IMR-90 (cell line): ENCODE data around the gene INO80E. TPM values are rescaled to one million over a fixed set of nuclear protein-coding genes. Genes with fewer than 3 reads are reported as not detected.

Source experiments
- ATAC-seq: fragments of 200-7000 bp; cut with Tn5 transposase; 2 replicates; pipeline ENCODE4 v1.9.1; 2020; ENCODE audit warnings: low read depth, mild to moderate bottlenecking, moderate library complexity
- BruUV-seq: library from RNA; stranded (reverse); fragments of 400-500 nt; replicated peaks from 2 replicates; lab custom pipeline; 2021; lab: Mats Ljungman, UMichigan
- CTCF ChIA-PET: fragments of 300-600 bp; formaldehyde crosslinking; extraction: SDS; loops from one replicate; lab custom pipeline; 2021; ENCODE audit warnings: antibody characterized with exemption; lab: Yijun Ruan, JAX
- POLR2A ChIA-PET: fragments of 300-600 bp; sonication (Branson Sonifier 250); formaldehyde crosslinking; loops from one replicate; lab custom pipeline; 2022; ENCODE audit warnings: antibody characterized with exemption; ENCODE audit not compliant: unreplicated experiment; lab: Charles Lee
- DNase-seq: peaks from one replicate; pipeline ENCODE4 v3.0.0; 2013
- H2AFZ ChIP-seq: replicated peaks from 2 replicates; pipeline ENCODE3; 2013; ENCODE audit warnings: low read length, mild to moderate bottlenecking; ENCODE audit not compliant: poor library complexity
- H2AK5ac ChIP-seq: 2 replicates; pipeline ENCODE4 v1.6.1; 2013; ENCODE audit warnings: low read depth, low read length, inconsistent platforms
- H2AK9ac ChIP-seq: replicated peaks from 2 replicates; pipeline ENCODE3; 2013; ENCODE audit warnings: mild to moderate bottlenecking, low read depth, low read length, moderate library complexity; ENCODE audit not compliant: poor library complexity
- H2BK120ac ChIP-seq: 2 replicates; pipeline ENCODE4 v1.6.1; 2013; ENCODE audit warnings: low read depth, low read length, inconsistent platforms
- H2BK15ac ChIP-seq: 3 replicates; pipeline ENCODE4 v1.6.1; 2013; ENCODE audit warnings: low read depth, low read length, inconsistent platforms
- H2BK20ac ChIP-seq: 2 replicates; pipeline ENCODE4 v1.6.1; 2013; ENCODE audit warnings: low read depth, mild to moderate bottlenecking, inconsistent platforms, low read length, moderate library complexity
- H2BK5ac ChIP-seq: 2 replicates; pipeline ENCODE4 v1.6.1; 2013; ENCODE audit warnings: mild to moderate bottlenecking, low read depth, low read length, inconsistent platforms; ENCODE audit not compliant: poor library complexity, severe bottlenecking
- H3K14ac ChIP-seq: replicated peaks from 2 replicates; pipeline ENCODE4 v1.6.1; 2013; ENCODE audit warnings: low read depth, low read length, inconsistent platforms
- H3K18ac ChIP-seq: 2 replicates; pipeline ENCODE4 v1.6.1; 2013; ENCODE audit warnings: low read depth, low read length, control low read depth
- H3K23ac ChIP-seq: 2 replicates; pipeline ENCODE4 v1.6.1; 2013; ENCODE audit warnings: low read depth, low read length, inconsistent platforms
- H3K27ac ChIP-seq: 2 replicates; pipeline ENCODE4 v1.5.1; 2013; ENCODE audit warnings: mild to moderate bottlenecking, control low read depth, low read length; ENCODE audit not compliant: insufficient read depth
- H3K27me3 ChIP-seq: 2 replicates; pipeline ENCODE4 v1.6.1; 2013; ENCODE audit warnings: low read length; ENCODE audit not compliant: control insufficient read depth, insufficient read depth
- H3K36me3 ChIP-seq: 2 replicates; pipeline ENCODE4 v1.6.1; 2013; ENCODE audit warnings: low read length, mixed read lengths; ENCODE audit not compliant: control insufficient read depth, insufficient read depth
- H3K4ac ChIP-seq: 2 replicates; pipeline ENCODE4 v1.6.1; 2013; ENCODE audit warnings: low read depth, low read length, inconsistent platforms
- H3K4me1 ChIP-seq: 2 replicates; pipeline ENCODE4 v1.6.1; 2013; ENCODE audit warnings: low read length, mixed read lengths; ENCODE audit not compliant: control insufficient read depth, insufficient read depth
- H3K4me2 ChIP-seq: 2 replicates; pipeline ENCODE4 v1.6.1; 2013; ENCODE audit warnings: low read depth, mild to moderate bottlenecking, control low read depth, low read length, moderate library complexity
- H3K4me3 ChIP-seq: 2 replicates; pipeline ENCODE4 v1.5.1; 2013; ENCODE audit warnings: low read depth, mild to moderate bottlenecking, control low read depth, low read length, moderate library complexity; ENCODE audit not compliant: insufficient read depth
- H3K56ac ChIP-seq: 2 replicates; pipeline ENCODE4 v1.6.1; 2013; ENCODE audit warnings: low read length, inconsistent platforms; ENCODE audit not compliant: insufficient read depth; ENCODE audit errors: extremely low read depth
- H3K79me1 ChIP-seq, 2 experiments: 2 replicates each; pipeline ENCODE4 v1.6.1; 2013; ENCODE audit warnings: low read length in 2 of 2, inconsistent platforms in 1 of 2, low read depth in 1 of 2
- H3K9ac ChIP-seq: 2 replicates; pipeline ENCODE4 v1.6.1; 2013; ENCODE audit warnings: low read depth, low read length, control low read depth
- H3K9me1 ChIP-seq: 2 replicates; pipeline ENCODE4 v1.6.1; 2013; ENCODE audit warnings: low read length, inconsistent platforms; ENCODE audit not compliant: insufficient read depth
- H3K9me3 ChIP-seq: 2 replicates; pipeline ENCODE4 v1.6.1; 2013; ENCODE audit warnings: low read length; ENCODE audit not compliant: control insufficient read depth, insufficient read depth
- H4K20me1 ChIP-seq: 2 replicates; pipeline ENCODE4 v1.6.1; 2013; ENCODE audit warnings: low read length, inconsistent platforms; ENCODE audit not compliant: insufficient read depth
- H4K5ac ChIP-seq: 2 replicates; pipeline ENCODE4 v1.6.1; 2013; ENCODE audit warnings: mild to moderate bottlenecking, low read depth, low read length, control low read depth
- H4K8ac ChIP-seq, 2 experiments: 2 replicates each; pipeline ENCODE4 v1.6.1; 2013; ENCODE audit warnings: low read depth in 2 of 2, low read length in 2 of 2, control low read depth in 1 of 2, inconsistent platforms in 1 of 2
- H4K91ac ChIP-seq: 2 replicates; pipeline ENCODE4 v1.6.1; 2013; ENCODE audit warnings: low read depth, low read length, inconsistent platforms; ENCODE audit not compliant: insufficient read depth
- BHLHE40 ChIP-seq: fragments of 150-350 bp; IDR thresholded peaks from 2 replicates; pipeline ENCODE4 v1.6.1; 2016; ENCODE audit warnings: mild to moderate bottlenecking, low read depth, low read length
- CEBPB ChIP-seq: IDR thresholded peaks from 2 replicates; pipeline ENCODE4 v1.6.1; 2012; ENCODE audit warnings: low read depth, low read length, improper control_type of control experiment
- CHD1 ChIP-seq: IDR thresholded peaks from 2 replicates; pipeline ENCODE4 v1.6.1; 2012; ENCODE audit warnings: low read depth, low read length, improper control_type of control experiment
- MAFK ChIP-seq: IDR thresholded peaks from 2 replicates; pipeline ENCODE4 v1.6.1; 2012; ENCODE audit warnings: low read depth, low read length, improper control_type of control experiment
- MAZ ChIP-seq: IDR thresholded peaks from 2 replicates; pipeline ENCODE4 v1.6.1; 2012; ENCODE audit warnings: low read depth, mild to moderate bottlenecking, low read length, improper control_type of control experiment, moderate library complexity, borderline replicate concordance
- NFE2L2 ChIP-seq: fragments of 150-350 bp; IDR thresholded peaks from 2 replicates; pipeline ENCODE4 v1.6.1; 2016; ENCODE audit warnings: low read depth, mild to moderate bottlenecking, low read length
- POLR2A ChIP-seq: IDR thresholded peaks from 2 replicates; pipeline ENCODE4 v1.6.1; 2012; ENCODE audit warnings: mild to moderate bottlenecking, low read depth, low read length
- RAD21 ChIP-seq: IDR thresholded peaks from 2 replicates; pipeline ENCODE4 v1.6.1; 2012; ENCODE audit warnings: low read length, improper control_type of control experiment
- RCOR1 ChIP-seq: IDR thresholded peaks from 2 replicates; pipeline ENCODE4 v1.6.1; 2012; ENCODE audit warnings: mild to moderate bottlenecking, low read length, improper control_type of control experiment; ENCODE audit not compliant: insufficient replicate concordance
- RFX5 ChIP-seq: IDR thresholded peaks from 2 replicates; pipeline ENCODE4 v1.8.0; 2012; ENCODE audit warnings: low read depth, mild to moderate bottlenecking, low read length, moderate library complexity
- SMC3 ChIP-seq: fragments of 150-350 bp; IDR thresholded peaks from 2 replicates; pipeline ENCODE4 v1.6.1; 2016; ENCODE audit warnings: low read depth, mild to moderate bottlenecking, antibody characterized with exemption, low read length, moderate library complexity
- WGBS, 2 experiments: methylation state at CpG; one replicate each; pipeline versions ENCODE4 v1.1.5 to v1.1.7; 2013; ENCODE audit warnings: missing lambda C conversion rate in 2 of 2; ENCODE audit not compliant: insufficient read length in 1 of 2; ENCODE audit errors: extremely low coverage in 2 of 2; 5-methylcytosine and 5-hydroxymethylcytosine counted together
- dilution Hi-C: fragments of 300-500 bp; cut with HindIII; formaldehyde crosslinking; loops from one replicate; pipeline ENCODE4 v1.14.3; 2018; ENCODE audit warnings: low sequenced_read_pairs; ENCODE audit not compliant: unreplicated experiment
- in situ Hi-C: fragments of 300-500 bp; cut with MboI; formaldehyde crosslinking; loops from 3 replicates; pipeline ENCODE4 v1.14.3; 2019; ENCODE audit warnings: low sequenced_read_pairs, inconsistent platforms, mixed read lengths
- intact Hi-C: fragments of 100-400 bp; cut with micrococcal nuclease; formaldehyde crosslinking; loops from 2 replicates; pipeline ENCODE4 v1.10.0; 2022
- polyA plus RNA-seq, 3 experiments: library from polyadenylated mRNA; depleted of rRNA; stranded (reverse); fragments of >200 nt; gene quantifications; 2 replicates each; pipeline ENCODE4 v1.2.3, GENCODE V29; 2012; ENCODE audit warnings: low replicate concordance in 1 of 3
- total RNA-seq: library from RNA; depleted of rRNA; stranded (reverse); fragments of >200 nt; gene quantifications from 2 replicates; pipeline ENCODE4 v1.2.3, GENCODE V29; 2012
- TF ChIP-seq, protein P1 (sequence below): conservative IDR thresholded peaks from 2 replicates; pipeline ENCODE4 v1.5.1; 2012; ENCODE audit warnings: mild to moderate bottlenecking, low read depth, low read length, improper control_type of control experiment
- TF ChIP-seq, protein P2 (sequence below): fragments of 150-350 bp; IDR thresholded peaks from 2 replicates; pipeline ENCODE4 v1.6.1; 2016; ENCODE audit warnings: low read depth, mild to moderate bottlenecking, low read length, moderate library complexity, borderline replicate concordance

INO80E gene
- total and polyA plus RNA-seq, 2 of the 4 experiments (the other 2 are of a cell fraction): 40.9 to 42.1 TPM

DNA sequence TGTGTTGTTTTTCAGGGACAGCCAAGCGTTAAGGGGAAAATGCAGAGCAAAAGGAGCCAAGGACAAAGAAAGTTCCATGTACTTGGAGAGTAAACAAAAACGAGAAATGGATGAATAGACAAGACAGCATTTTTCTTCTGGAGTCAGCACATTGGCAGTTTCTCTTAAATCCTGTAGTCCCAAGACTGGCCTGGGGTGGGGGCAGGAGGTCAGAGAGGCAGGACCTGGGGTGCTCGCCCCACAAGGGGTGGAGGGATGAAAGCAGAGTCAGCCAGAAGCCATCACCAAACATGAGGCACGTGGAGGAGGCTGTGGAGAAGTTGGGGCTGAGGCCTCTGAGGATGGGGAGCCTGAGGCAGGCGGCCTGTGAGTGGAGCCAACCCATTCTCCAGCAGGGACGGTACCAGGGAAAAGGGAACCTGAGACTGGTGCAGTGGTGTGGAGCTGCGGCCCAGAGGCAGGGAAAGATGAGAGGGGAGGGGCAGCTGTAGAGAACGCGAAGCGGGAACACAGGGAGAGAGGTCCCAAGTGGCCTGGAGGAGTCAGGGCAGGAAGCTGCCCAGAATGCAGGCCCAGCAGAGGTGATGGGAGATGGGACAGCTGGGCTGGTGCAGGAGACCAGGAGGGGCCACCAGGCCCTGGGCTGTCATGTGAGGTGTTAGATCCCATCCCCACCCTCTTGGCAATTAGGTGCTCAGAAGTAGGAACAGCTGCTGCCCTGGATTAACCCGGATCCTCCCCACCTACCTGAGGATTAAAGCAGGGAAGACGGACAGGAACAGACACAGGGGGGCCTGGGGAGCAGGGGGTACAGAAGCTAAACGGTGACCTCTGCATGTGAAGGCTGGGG is 31.8 kb downstream of the INO80E start:
- BruUV-seq: no TSS peak
- H3K4ac ChIP-seq: no peak overlapping the region
- H4K20me1 ChIP-seq: peaks cover 9% of the 10 kb centered on the region; the same call in 1 of the 2 replicates
- no peak for DNase-seq
- no peak overlapping the region for H3K9ac ChIP-seq
- no peak overlapping the region for H2BK20ac ChIP-seq
- WGBS, 2 experiments: 25% methylated on average over 7 of the region's 13 CpGs; no CpG with 5 or more reads in 1 of the 2 experiments
- H3K27me3 ChIP-seq: peaks cover 72% of the 10 kb centered on the region
- H2AFZ ChIP-seq: no peak overlapping the region
- ChIA-PET POLR2A (no interaction called here), CTCF (no interaction called here)
- H3K36me3 ChIP-seq: no peaks in the 10 kb centered on the region
- H4K91ac ChIP-seq: no peak overlapping the region
- no peaks in the 10 kb centered on the region for H3K79me1 ChIP-seq
- no peak overlapping the region for H3K4me3 ChIP-seq
- in situ Hi-C loops (loop anchor here (10.0 kb wide), 1 partner anchor 333 kb away; no protein-coding TSS in a partner anchor), dilution Hi-C loops (no loop called here), intact Hi-C loops (no loop called here)
- no peak overlapping the region for H2AK9ac ChIP-seq
- H3K14ac ChIP-seq: no peak overlapping the region
- H3K56ac ChIP-seq: no peak overlapping the region
- no peaks in the 10 kb centered on the region for H3K4me1 ChIP-seq
- no peaks in the 10 kb centered on the region for H3K9me3 ChIP-seq
- no peak overlapping the region for H3K4me2 ChIP-seq
- ATAC-seq: no peak
- no peak overlapping the region for H4K8ac ChIP-seq
- no peak overlapping the region for H2BK5ac ChIP-seq
- TF ChIP-seq SMC3: no peak
- no peak for TF ChIP-seq POLR2A
- TF ChIP-seq, protein P1, sequence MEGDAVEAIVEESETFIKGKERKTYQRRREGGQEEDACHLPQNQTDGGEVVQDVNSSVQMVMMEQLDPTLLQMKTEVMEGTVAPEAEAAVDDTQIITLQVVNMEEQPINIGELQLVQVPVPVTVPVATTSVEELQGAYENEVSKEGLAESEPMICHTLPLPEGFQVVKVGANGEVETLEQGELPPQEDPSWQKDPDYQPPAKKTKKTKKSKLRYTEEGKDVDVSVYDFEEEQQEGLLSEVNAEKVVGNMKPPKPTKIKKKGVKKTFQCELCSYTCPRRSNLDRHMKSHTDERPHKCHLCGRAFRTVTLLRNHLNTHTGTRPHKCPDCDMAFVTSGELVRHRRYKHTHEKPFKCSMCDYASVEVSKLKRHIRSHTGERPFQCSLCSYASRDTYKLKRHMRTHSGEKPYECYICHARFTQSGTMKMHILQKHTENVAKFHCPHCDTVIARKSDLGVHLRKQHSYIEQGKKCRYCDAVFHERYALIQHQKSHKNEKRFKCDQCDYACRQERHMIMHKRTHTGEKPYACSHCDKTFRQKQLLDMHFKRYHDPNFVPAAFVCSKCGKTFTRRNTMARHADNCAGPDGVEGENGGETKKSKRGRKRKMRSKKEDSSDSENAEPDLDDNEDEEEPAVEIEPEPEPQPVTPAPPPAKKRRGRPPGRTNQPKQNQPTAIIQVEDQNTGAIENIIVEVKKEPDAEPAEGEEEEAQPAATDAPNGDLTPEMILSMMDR: no peak
- TF ChIP-seq NFE2L2: no peak
- no peak for TF ChIP-seq RCOR1
- TF ChIP-seq MAFK: no peak
- no peak for TF ChIP-seq BHLHE40
- no peak for TF ChIP-seq RAD21
- TF ChIP-seq CHD1: no peak
- TF ChIP-seq, protein P2, sequence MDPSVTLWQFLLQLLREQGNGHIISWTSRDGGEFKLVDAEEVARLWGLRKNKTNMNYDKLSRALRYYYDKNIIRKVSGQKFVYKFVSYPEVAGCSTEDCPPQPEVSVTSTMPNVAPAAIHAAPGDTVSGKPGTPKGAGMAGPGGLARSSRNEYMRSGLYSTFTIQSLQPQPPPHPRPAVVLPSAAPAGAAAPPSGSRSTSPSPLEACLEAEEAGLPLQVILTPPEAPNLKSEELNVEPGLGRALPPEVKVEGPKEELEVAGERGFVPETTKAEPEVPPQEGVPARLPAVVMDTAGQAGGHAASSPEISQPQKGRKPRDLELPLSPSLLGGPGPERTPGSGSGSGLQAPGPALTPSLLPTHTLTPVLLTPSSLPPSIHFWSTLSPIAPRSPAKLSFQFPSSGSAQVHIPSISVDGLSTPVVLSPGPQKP: no peak
- TF ChIP-seq CEBPB: no peak
- TF ChIP-seq MAZ: no peak
- TF ChIP-seq RFX5: no peak
- H3K9me1 ChIP-seq: no peaks in the 10 kb centered on the region
- H3K18ac ChIP-seq: no peak overlapping the region
- H2BK120ac ChIP-seq: no peak overlapping the region
- no peak overlapping the region for H2AK5ac ChIP-seq
- no peak overlapping the region for H4K5ac ChIP-seq
- no peak overlapping the region for H2BK15ac ChIP-seq
- no peak overlapping the region for H3K23ac ChIP-seq
- no peak overlapping the region for H3K27ac ChIP-seq
